Hepatic stellate cell (primary cell): ENCODE results near the gene ASXL3.

Experiments used
- DNase-seq: peaks from one replicate; pipeline ENCODE4 v3.0.0; 2011; ENCODE audit warnings: low spot score

ASXL3 gene

GRCh38 chr18:33664241-33664874, 86.3 kb downstream of the ASXL3 start:
- DNase-seq = no peak

GRCh38 chr18:33665187-33665586, 87.2 kb downstream of the ASXL3 start:
- no peak for DNase-seq

GRCh38 chr18:33665641-33666040, 87.6 kb downstream of the ASXL3 start:
- no peak for DNase-seq

- no peak for DNase-seq
Observed at GRCh38 chr18:33666915-33667314, 88.9 kb downstream of the ASXL3 start.

- DNase-seq = no peak
Observed at GRCh38 chr18:33669589-33669988, 91.6 kb downstream of the ASXL3 start.

- no peak for DNase-seq
Observed at GRCh38 chr18:33670029-33670428, 92.0 kb downstream of the ASXL3 start.

GRCh38 chr18:33673689-33674088, 95.7 kb downstream of the ASXL3 start:
- DNase-seq = no peak

GRCh38 chr18:33676593-33676992, 98.6 kb downstream of the ASXL3 start:
- no peak for DNase-seq

- DNase-seq = no peak
Observed at GRCh38 chr18:33677891-33678290, 99.9 kb downstream of the ASXL3 start.

- DNase-seq = no peak
Observed at GRCh38 chr18:33682436-33682835, 104.4 kb downstream of the ASXL3 start.

GRCh38 chr18:33694593-33694992, 116.6 kb downstream of the ASXL3 start:
- DNase-seq = no peak

- DNase-seq = no peak
Observed at GRCh38 chr18:33696332-33697162, 118.5 kb downstream of the ASXL3 start.

- no peak for DNase-seq
Observed at GRCh38 chr18:33697498-33697897, 119.5 kb downstream of the ASXL3 start.

- no peak for DNase-seq
Observed at GRCh38 chr18:33699372-33699771, 121.4 kb downstream of the ASXL3 start.

GRCh38 chr18:33700513-33700976, 122.5 kb downstream of the ASXL3 start:
- DNase-seq = no peak

- no peak for DNase-seq
Observed at GRCh38 chr18:33702625-33703024, 124.6 kb downstream of the ASXL3 start.

- DNase-seq = no peak
Observed at GRCh38 chr18:33706391-33706790, 128.4 kb downstream of the ASXL3 start.

- DNase-seq = no peak
Observed at GRCh38 chr18:33708876-33709275, 130.9 kb downstream of the ASXL3 start.

GRCh38 chr18:33710269-33710668, 132.2 kb downstream of the ASXL3 start:
- DNase-seq = no peak

GRCh38 chr18:33711514-33711913, 133.5 kb downstream of the ASXL3 start:
- no peak for DNase-seq

GRCh38 chr18:33712719-33713118, 134.7 kb downstream of the ASXL3 start:
- DNase-seq = no peak

GRCh38 chr18:33716061-33716683, 138.2 kb downstream of the ASXL3 start:
- DNase-seq = no peak

GRCh38 chr18:33717339-33717738, 139.3 kb downstream of the ASXL3 start:
- DNase-seq = no peak
